Measurements from ENCODE around the gene CCDC85B.

CCDC85B gene

DNA sequence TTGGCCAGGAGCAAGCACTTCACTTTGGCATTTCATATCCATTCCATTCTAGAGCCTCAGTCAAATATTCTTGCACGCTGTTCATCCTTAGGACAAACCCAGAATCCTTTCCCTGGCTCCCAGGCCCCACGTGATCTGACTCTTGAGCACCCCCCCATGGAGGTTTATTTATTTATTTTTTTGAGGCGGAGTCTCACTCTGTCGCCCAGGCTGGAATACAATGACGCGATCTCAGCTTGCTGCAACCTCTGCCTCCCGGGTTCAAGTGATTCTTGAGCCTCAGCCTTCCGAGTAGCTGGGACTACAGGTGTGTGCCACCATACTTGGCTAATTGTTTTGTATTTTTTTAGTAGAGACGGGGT, 42.1 kb downstream of the CCDC85B start:
- no peak for DNase-seq (ENCODE audit: low read depth in 2 of 2)

DNA sequence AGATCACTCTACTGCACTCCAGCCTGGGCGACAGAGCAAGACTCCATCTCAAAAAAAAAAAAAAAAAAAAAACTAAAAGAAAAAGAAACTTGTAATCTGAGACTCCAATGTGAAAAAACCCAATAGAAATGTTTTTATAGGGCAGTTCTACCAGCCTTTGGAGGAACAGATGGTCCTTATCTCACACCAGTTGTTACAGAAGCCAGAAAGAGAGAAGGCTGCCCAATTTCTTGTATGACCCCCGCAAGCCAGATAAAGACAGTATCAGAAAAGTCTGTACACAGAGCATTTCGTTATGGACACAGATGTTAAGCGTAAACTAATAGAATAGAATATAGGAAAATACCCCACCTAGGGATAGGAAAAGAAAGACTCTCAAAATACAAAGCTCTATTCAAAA, 43.5 kb downstream of the CCDC85B start:
- no peak for DNase-seq (ENCODE audit: low read depth in 2 of 2)

DNA sequence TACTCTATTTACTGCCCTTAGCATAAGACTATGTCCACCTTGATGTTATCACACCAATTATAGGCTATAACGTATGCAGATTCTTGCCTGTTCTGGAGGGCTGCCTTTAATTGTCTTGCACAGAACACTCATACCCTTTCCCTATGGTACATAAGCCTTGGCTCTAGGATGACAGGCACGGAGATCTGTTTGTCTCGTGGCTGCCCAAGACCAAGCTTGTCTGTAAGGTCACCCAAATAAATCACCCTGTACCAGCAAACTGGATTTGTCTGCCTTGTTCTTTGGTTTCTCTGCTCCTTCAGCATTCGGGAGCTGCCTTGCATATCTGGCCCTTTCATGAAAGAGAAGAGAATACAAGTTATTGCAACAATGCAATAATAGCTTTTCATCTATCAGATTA, 47.3 kb downstream of the CCDC85B start:
- DNase-seq (ENCODE audit: low read depth in 2 of 2): no peak

Measured in stimulated activated CD8-positive, alpha-beta memory T cell treated with anti-CD3 and anti-CD28 coated beads, Interleukin-7, amount 100 ng/mL, for 1 hour (primary cell).